DMS53 treated with DMSO at 0.1 percent for 48 hours (cell line): Measurements from ENCODE around the gene MAB21L2.

Experiments
- DNase-seq: peaks from one replicate; lab custom pipeline; 2025; ENCODE audit not compliant: unreplicated experiment; lab: John Stamatoyannopoulos, UW

Gene MAB21L2

DNA sequence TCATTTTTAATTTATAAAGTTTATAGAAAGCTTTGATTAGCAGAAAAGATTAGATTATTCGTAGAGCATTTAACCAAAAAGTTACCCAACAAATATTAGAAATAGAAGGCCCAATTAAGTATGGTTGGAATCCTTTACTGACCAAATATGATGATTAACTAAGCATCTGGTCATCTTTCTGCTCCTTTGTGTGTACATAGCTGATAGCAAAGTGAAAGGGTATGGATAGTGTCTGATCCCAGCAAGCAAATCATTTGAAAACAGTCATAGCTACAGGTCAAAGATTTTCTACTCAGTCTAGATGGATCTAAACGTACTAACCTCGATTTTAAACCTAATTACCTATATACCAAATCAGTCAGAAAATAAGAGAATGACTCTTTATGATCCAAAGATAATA, 7.3 kb upstream of the MAB21L2 start:
- no peak for DNase-seq

DNA sequence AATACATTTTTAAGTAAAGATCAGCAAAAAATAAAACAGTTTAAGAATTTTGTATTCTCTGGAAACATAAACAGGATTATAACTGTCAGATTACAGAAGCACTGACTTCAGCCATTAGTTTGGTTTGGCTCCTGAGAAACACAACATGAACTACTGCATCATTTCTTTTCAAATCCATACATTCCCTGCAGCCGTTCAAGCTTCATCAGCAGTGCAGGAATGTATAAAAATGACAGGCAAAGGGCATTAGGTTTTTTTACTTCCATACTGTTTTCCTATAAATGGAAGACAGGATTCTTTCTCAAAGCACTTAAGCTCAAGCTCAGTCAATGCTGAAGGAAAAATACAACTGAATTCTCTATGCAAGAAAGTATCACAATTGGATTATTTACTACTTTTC, 4.2 kb upstream of the MAB21L2 start:
- DNase-seq = no peak

DNA sequence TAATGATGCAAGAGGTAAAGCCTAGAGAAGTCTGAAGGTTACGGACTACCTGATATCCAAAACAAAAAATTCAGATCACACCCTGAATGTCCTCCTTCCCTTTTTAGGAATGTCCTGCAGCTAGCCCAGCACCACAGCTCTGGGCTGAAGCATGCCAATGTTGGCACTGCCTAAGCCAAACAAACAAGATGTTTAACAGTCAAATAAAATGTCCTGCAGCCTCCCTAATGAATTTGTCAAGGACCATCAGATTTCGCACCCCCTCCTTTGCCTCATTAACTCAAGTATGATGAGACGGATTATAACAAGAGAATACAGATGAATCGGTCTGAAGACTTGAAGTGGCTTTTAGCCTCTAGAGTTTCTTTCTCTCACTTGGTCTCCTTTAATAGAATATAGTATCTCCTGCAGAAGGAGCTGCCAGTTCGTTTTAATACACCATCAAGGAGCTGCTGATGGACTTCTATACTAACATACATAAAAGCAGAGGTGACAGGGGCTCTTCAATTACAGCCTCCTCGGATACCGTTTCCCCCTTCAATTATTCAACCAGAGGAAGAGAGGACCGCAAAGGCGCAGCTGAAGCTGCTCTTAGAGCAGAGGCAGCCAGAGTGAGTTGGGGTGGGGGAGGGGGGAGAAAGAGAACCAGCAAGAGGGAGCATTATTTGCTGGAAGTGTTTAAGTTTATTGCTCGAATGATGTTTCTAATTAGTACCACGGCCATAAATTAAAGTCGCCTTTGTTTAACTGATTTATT, 3.0 kb upstream of the MAB21L2 start:
- no peak for DNase-seq

DNA sequence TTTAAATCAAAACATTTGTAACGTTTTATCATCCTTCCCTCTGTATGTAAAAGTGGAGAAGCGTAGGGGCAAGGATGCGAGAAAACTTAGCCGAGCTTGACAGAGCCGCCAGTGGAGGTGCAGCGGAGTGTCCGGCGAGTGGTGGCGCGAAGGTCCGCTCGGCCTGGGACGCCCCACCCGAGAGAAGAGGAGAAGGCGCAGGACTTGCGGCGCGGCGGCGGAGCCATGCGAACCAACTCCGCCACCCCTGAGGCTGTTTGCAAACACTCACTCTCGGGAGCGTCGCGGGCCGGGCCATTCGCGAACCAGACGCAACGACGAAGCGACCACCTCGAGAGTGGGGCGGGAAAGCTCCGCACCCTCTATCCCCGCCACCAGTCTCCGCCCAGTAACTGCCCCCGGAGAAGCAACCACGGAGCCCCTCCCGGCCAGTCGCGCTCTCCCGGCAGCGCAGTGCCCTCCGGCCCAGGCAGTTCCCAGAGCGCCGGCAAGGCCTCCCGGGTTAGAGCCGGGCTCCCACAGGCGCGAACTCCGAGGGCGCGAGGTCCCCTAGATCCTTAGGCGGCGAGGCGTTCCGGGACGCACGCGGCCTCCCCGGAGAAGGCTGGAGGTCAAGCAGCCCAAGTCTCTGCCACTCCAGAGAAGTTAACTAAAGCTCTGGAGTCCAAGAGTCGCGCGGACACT, 2.3 kb upstream of the MAB21L2 start:
- no peak for DNase-seq

DNA sequence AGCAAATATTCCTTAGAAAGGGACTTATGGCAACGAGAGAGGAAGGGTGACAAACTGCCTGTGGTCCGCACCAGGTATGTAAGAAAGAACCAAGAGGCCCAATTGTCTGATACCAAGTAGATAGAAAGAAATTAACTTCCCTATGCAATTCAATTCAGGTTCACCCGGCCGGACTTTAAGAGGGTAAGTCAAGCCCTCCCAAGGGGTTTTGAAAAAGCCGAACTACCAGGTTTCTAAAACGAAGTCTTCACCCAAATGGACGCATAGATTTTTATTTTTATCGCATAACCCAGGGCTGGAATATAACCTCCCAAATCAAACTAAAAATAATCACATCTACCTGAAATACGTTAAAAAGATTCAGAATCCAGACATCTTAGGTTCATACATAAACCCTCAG, 1.6 kb upstream of the MAB21L2 start:
- DNase-seq = no peak

DNA sequence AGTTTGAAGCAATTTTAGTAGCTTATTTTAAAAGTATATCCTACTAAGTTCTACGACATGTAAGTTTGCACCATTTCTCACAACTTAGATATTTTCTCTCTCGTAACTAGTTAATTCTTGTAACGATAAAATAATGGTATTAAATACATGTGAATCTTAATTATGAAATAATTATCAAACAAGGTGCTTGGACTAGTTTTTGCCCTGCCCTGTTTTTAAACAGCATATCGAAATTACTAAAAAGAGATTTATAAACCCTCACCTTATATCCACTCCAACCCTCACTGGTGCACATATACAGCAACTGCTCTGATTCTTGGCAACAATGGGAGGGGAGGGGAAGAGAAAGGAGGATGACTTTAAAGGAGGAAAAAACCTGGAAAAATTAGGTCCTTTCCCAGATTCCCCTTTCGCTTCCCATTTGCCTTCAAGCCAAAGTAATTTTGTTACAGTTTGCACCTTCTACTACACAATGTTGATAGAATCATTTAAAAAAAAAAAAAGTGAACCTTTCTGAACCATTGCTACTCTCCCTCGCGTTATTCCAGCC, 820 bp upstream of the MAB21L2 start:
- DNase-seq = no peak

DNA sequence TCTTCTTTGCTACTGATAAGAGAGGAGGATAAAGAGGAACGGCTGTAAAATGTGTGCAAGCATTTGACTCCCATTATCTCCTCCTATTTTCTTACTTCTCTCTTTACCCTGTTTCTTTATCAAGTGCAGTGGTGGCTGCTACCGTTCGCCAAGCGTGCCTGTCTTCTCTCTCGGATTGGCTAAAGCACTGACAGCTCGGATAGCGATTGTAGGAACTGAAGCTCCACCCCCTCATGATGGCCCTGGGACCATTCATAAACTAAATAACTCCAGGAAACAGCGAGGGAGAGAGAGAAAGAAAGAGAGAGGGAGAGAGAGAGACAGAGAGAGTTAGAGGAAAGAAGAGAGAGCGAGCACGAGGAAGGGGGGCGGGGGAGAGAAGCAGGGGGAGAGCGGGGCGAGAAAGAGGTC, 305 bp upstream of the MAB21L2 start:
- DNase-seq = no peak

DNA sequence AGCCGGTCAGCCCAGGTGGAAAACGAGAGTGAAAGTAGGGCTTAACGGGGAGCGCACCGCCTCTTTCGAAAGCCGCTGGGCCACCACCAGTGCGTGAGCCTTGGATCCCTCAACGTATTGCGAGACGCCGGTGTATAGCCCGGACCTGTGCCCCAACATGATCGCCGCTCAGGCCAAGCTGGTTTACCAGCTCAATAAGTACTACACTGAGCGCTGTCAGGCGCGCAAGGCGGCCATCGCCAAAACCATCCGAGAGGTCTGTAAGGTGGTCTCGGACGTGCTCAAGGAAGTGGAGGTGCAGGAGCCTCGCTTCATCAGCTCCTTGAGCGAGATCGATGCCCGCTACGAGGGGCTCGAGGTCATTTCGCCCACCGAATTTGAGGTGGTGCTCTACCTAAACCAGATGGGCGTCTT, 929 bp downstream of the MAB21L2 start:
- DNase-seq = no peak

DNA sequence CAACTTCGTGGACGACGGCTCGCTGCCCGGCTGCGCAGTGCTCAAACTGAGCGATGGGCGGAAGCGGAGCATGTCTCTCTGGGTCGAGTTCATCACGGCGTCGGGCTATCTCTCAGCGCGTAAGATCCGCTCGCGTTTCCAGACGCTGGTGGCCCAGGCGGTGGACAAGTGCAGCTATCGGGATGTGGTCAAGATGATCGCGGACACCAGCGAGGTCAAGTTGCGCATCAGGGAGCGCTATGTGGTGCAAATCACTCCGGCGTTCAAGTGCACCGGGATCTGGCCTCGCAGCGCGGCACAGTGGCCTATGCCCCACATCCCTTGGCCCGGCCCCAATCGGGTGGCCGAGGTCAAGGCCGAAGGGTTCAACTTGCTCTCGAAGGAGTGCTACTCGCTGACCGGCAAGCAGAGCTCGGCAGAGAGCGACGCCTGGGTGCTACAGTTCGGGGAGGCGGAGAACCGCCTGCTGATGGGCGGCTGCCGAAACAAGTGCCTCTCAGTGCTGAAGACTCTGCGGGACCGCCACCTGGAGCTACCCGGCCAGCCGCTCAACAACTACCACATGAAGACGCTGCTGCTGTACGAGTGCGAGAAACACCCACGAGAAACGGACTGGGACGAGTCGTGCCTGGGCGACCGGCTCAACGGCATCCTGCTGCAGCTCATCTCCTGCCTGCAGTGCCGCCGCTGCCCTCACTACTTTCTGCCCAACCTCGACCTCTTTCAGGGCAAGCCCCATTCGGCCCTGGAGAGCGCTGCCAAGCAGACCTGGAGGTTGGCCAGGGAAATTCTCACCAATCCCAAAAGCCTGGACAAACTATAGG, 1.5 kb downstream of the MAB21L2 start:
- DNase-seq = no peak

DNA sequence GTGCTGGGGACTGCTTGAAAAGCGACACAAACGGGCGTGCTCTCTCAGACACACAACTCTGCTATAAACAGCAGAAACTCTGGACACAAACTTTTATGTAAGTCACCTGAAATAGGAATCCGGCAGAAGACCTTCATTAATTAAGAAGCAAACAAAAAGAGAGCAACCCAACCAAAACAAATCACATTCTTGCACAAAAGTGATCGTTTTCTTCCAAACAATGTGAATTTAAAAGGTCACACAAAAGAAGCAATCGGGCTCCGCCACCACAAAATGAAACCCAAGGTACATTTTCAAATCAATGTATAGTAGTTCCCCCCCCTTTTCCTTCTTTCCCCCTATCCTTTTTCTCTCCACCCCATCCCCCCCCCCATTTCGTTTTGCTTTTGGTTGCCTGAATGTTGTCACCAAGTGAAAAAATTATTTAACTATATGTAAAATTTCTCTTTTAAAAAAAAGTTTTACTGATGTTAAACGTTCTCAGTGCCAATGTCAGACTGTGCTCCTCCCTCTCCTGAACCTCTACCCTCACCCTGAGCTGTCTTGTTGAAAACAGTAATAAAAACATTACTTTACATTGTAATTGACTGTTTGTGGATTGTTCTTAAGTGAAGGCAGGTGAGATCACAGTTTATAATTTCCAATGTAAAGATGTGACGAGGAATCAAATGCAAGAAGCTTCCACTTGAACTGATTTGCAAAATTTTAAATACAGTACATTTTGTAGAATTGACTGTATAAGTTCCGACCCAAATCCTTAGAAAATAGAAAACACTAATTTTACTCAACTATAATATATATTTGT, 2.4 kb downstream of the MAB21L2 start:
- no peak for DNase-seq

DNA sequence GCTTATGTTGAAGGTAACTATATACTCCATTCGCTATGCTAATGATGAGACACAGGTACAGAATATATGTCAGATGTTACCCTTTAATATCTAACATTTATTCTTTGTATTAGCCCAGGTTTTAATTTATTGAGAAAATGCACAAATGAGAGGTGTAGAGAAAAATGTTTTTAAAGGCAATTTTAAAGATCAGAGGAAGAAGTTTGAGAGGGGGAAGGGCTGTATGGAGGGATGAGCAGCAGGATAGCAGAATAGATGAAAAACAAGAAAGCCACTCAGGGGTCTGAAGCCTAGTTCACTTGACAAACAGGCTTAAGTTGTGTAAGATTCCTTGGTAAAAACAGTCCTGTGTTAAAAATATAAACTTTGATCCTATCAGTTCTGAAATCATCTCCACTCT, 3.7 kb downstream of the MAB21L2 start:
- DNase-seq = no peak

DNA sequence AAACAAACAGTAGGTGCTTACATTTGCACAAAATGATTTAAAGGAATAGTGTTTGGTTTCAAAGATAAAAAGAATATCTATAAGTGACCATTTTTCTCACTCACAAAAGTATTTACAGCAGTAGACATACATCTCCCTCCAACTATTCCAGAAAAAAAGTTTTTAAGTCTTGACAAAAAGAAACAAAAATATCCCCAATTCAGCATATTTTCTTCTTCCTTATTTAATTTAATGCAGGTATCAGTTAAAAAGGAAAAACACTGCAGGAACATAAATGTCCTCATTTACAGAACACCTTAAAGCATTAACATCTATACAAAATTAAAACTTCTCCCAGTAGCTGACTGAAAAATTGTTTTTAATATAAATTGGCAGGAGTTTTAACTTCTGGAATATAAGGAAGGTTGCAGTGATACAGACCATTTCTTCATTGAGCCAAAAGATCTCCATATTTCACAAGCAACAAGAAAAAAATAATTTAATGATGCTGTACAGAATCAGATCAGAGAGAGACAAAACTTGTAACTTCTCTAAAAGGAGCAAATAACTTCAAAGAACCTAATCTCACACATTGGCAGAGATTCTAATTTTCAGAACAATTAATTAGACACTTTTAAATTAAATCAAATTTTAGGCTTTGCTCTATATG, 4.3 kb downstream of the MAB21L2 start:
- no peak for DNase-seq

DNA sequence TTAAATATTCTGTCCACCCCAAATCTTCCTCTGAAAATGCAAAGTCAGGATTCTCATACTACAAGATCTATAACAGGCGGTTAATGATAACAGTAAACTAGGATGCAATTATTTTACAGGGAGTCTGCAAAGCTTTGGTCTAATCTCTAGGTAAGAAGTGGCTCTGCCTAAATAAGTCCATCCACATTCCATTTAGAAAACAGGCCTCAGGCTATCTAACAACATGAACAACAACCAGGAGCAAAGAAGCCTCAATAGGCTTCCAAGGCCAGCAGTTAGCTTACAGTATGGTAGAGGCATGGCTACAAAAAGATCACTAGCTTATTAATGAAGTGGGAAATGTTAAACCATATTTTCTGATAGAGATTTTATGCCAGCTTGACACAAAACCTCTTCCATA, 6.4 kb downstream of the MAB21L2 start:
- no peak for DNase-seq

DNA sequence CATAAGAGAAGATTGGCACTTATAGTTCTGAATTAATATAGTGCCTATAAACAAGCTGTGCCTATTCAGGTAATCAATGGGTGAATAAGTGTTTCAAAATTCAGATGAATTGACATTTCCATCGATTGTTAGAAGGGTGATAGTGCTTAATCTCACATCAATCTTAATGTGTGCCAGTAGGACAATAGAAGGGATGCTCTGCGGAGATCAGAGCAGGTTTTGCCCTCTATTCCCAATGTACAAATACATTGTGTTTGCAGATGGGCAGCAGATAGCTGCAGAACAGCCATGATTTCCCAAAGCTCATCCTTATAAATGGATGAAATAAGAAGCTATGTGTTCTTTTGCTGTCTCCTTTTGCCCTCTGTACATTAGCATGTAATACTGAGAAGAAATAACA, 7.2 kb downstream of the MAB21L2 start:
- DNase-seq = no peak

DNA sequence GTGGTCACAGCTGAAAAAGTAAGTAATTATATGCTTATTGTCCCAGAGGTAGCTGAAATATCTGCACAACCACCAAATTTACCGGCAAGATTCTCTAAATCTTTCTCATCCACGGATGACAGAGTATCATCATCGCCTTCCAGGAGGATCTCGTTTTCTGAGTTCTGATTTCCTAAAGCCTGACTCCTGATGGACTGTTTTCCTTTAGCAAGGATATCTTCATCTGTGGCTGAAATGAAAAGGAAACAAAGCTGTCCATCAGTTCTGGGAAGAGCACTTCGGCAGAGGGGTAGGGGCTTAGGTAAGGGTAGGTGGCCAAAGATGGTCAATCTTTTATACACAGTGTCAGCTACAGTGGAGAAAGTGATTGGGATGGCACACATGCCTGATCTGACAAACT, 8.7 kb downstream of the MAB21L2 start:
- DNase-seq = no peak

DNA sequence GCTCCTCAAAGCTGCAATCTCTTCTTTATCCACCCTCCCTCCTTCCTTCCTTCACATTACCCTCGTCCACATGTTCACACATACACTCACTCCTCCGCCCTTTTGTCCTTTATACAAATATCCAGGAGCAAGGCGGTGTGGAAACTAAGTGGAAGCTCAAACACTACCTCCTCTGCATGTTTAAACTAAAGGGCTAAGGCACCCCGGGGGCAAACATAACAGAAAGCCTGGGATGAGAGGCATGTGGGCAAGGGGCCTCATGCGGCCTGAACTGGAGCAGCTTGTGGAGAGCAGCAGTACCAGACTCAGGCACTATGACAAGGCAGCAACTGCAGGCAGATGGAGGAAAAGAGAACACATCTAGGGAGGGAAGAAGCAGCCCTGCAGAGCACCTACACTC, 9.5 kb downstream of the MAB21L2 start:
- no peak for DNase-seq

DNA sequence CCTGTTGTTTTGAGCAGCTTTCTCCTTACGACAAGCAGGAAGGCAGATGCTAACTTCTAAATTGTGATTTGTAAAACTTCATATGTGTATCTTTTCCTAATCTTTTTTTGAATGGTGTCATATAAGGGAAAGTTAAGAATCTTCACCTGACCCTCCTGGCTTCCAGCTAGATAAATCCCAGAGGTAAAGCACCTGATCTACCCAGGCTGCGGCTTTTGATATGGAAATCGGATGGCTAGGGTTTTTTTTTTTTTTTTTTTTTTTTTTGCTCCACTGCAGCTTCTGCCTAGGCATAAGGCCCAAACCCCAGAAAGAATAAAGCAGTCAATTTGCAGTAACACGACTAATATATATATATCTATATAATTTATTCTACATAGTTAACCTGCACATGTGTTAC, 10.0 kb downstream of the MAB21L2 start:
- DNase-seq = no peak

DNA sequence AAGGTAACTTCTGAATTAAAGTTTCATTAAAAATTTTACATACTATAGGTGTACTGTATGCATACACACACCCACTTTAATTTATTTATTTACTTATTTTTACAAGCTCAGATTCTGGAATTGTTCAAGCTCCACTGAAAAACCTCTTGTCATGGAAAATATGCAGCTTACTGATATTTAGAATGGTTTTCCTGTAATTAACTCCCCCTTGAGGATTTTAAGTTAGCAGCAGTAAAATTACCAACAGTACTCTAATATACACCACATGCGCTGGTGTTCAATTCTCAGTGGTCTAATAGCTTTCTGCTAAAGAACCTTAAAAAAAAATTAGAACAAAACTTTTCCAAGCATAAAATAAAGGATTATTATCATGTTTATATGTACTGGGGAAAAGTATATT, 12.0 kb downstream of the MAB21L2 start:
- DNase-seq = no peak

DNA sequence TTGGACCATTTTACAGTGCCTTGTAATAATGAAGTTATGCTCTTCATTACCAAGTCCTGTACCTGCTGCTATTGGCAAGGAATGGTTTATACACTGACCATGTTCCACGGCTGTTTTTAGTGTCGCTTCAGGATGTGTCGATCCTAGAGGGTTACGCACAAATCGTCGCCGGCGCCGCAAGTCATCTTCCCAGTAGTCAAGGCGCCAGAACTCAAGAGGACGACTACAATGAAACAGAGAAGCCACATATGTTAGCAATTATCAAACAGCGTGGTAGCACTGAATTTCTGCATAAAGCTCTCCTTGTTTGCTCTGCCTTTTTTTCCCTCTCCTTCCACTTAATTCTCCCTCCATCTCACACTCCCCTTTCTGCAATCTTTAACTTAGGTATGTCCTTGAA, 17.0 kb downstream of the MAB21L2 start:
- DNase-seq = no peak

DNA sequence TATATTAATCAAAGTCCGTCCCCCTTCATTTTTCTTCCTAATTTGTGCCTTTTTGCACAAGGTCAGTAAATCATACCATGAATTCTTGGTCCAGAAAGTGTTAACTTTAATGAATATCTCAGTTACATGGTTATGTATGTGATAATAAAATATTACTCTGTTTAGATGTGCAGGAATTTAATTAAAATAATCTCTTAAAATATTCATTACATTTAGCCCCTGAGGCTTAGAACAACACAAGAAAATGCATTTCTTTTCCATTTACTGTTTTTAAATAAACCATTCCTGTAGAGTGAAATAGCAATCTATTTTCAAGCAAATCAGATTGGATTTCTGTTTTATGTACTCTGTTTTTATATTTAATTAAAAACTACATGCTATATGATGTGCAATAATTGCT, 17.6 kb downstream of the MAB21L2 start:
- DNase-seq = no peak
